Measurements from ENCODE around the gene RPS6KA1. TPM values are rescaled to one million over a fixed set of nuclear protein-coding genes. Genes with fewer than 3 reads are reported as not detected.

RPS6KA1 gene
- total RNA-seq, 1 experiment from 2014 or later = 26.9 TPM

- Mint-ChIP-seq H3K9me3 (ENCODE audit: unreplicated experiment) (no peaks in the 10 kb centered on the region), H3K4me1 (ENCODE audit: low read depth, unreplicated experiment) (no peaks in the 10 kb centered on the region), H3K27me3 (ENCODE audit: insufficient read depth, unreplicated experiment) (no peaks in the 10 kb centered on the region), H3K27ac (ENCODE audit: unreplicated experiment) (no peak overlapping the region), H3K4me3 (ENCODE audit: unreplicated experiment) (no peak overlapping the region), H3K36me3 (ENCODE audit: insufficient read depth, unreplicated experiment) (peaks cover 13% of the 10 kb centered on the region)
- peaks cover 13% of the 10 kb centered on the region for H3K4me1 ChIP-seq
- no peak for DNase-seq
- CTCF ChIA-PET = no interaction called here
- POLR2A ChIA-PET = no interaction called here
- peaks cover 2% of the 10 kb centered on the region; the same call in 1 of the 2 replicates for H3K36me3 ChIP-seq (ENCODE audit: control insufficient read depth, insufficient read depth, low read length)
- intact Hi-C loops (cut with micrococcal nuclease; ENCODE audit: unreplicated experiment) = no loop called here
- no peaks in the 10 kb centered on the region for H3K9me3 ChIP-seq
- H3K27me3 ChIP-seq (replicated peaks; ENCODE audit: control insufficient read depth, insufficient read depth, low read length) = no peaks in the 10 kb centered on the region
- H3K4me3 ChIP-seq (ENCODE audit: low read depth, low read length) = no peak overlapping the region
- no TSS peak for BruUV-seq (replicated peaks)
- TF ChIP-seq CTCF (IDR thresholded peaks at IDR 0.05; ENCODE audit: insufficient read depth in 1 of 2, low read depth in 1 of 2, low read length in 1 of 2, severe bottlenecking in 1 of 2, unreplicated experiment in 1 of 2) = no peak
These were observed 7.0 kb downstream of the RPS6KA1 start for GRCh38 chr1:26536521-26536920.

GRCh38 chr1:26537951-26538352 is 8.4 kb downstream of the RPS6KA1 start:
- no peaks in the 10 kb centered on the region for H3K9me3 ChIP-seq
- H3K4me3 ChIP-seq (ENCODE audit: low read depth, low read length) = no peak overlapping the region
- Mint-ChIP-seq H3K4me3 (ENCODE audit: unreplicated experiment) (no peak overlapping the region), H3K27ac (ENCODE audit: unreplicated experiment) (no peak overlapping the region), H3K27me3 (ENCODE audit: insufficient read depth, unreplicated experiment) (no peaks in the 10 kb centered on the region), H3K9me3 (ENCODE audit: unreplicated experiment) (no peaks in the 10 kb centered on the region), H3K4me1 (ENCODE audit: low read depth, unreplicated experiment) (no peaks in the 10 kb centered on the region), H3K36me3 (ENCODE audit: insufficient read depth, unreplicated experiment) (peaks cover 13% of the 10 kb centered on the region)
- H3K27me3 ChIP-seq (replicated peaks; ENCODE audit: control insufficient read depth, insufficient read depth, low read length) = no peaks in the 10 kb centered on the region
- peak in 1 of 2 experiments; percentile 28 for TF ChIP-seq CTCF (IDR thresholded peaks at IDR 0.05; ENCODE audit: insufficient read depth in 1 of 2, low read depth in 1 of 2, low read length in 1 of 2, severe bottlenecking in 1 of 2, unreplicated experiment in 1 of 2)
- intact Hi-C loops (cut with micrococcal nuclease; ENCODE audit: unreplicated experiment) = no loop called here
- CTCF ChIA-PET = interaction anchor here (0.6 to 2.2 kb wide), 3 partner anchors 8 to 1941 kb away, joined by 4 to 12 read pairs (median 7); partner anchors contain the start of gene RPS6KA1
- DNase-seq = peak; percentile 48 to 55
- BruUV-seq (replicated peaks) = no TSS peak
- peaks cover 7% of the 10 kb centered on the region; the same call in 1 of the 2 replicates for H3K4me1 ChIP-seq
- H3K36me3 ChIP-seq (ENCODE audit: control insufficient read depth, insufficient read depth, low read length) = peaks cover 2% of the 10 kb centered on the region; the same call in 1 of the 2 replicates
- POLR2A ChIA-PET = interaction anchor here (0.6 kb wide), 1 partner anchor 14 kb away, joined by 3 read pairs; no protein-coding TSS in a partner anchor

DNA sequence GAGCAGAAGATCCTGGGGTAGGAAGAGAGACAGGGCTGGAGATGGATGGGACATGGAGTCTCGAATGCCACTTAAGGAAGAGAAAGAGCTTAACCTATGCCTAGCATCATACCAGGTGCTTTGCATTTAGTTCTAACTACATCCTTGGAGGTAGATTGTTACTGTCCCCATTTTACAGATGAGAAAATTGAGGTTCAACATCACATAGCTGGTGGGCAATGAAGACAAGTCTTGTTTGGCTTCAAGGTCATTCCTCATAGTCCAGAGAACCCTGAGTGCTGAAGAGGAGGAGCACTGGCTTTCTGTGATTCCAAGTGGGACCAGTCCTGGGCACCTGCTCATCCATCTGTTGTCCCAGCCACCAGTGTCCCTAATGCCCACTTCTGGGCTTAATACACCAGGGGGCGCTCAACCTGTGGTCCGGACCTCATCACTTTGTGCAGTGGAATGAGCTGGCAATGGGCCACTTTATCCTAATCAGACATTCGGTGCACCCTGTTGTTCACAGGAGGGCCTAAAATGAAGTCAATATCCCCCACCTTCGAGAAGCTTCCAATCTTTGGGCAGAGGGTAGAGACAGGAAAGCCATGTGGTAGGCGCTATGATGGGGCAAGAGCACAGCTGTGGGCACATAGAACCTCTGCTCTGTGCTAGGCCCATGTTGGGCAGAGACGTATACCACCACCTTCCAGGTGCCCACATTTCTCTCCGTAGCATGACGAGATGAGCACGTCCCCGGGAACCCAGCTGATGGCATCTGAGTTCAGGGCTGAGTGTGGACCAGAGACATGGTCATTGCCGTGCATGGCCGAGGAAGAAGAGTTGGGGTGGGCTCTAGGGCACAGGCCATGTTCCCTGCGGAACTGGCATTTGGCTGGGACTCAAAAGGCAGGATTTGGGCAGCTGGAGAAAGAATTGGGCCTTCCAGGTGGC is 9.2 kb downstream of the RPS6KA1 start:
- BruUV-seq (replicated peaks) = no TSS peak
- peak in 1 of 2 experiments; percentile 36 for DNase-seq
- H3K27ac Mint-ChIP-seq (ENCODE audit: unreplicated experiment) = no peak overlapping the region

More for the DNA sequence above, 9.2 kb downstream of the RPS6KA1 start:
- Histone ChIP-seq H3K4me1 (peaks cover 7% of the 10 kb centered on the region; the same call in 1 of the 2 replicates), H3K4me3 (ENCODE audit: low read depth, low read length) (no peak overlapping the region), H3K36me3 (ENCODE audit: control insufficient read depth, insufficient read depth, low read length) (peaks cover 2% of the 10 kb centered on the region; the same call in 1 of the 2 replicates), H3K27me3 (replicated peaks; ENCODE audit: control insufficient read depth, insufficient read depth, low read length) (no peaks in the 10 kb centered on the region), H3K9me3 (no peaks in the 10 kb centered on the region)
- CTCF ChIA-PET = interaction anchor here (0.7 to 2.2 kb wide), 3 partner anchors 8 to 38 kb away, joined by 3 to 12 read pairs (median 7); partner anchors contain the start of gene RPS6KA1
- POLR2A ChIA-PET = no interaction called here
- Mint-ChIP-seq H3K27me3 (ENCODE audit: insufficient read depth, unreplicated experiment) (no peaks in the 10 kb centered on the region), H3K9me3 (ENCODE audit: unreplicated experiment) (no peaks in the 10 kb centered on the region), H3K4me1 (ENCODE audit: low read depth, unreplicated experiment) (no peaks in the 10 kb centered on the region), H3K4me3 (ENCODE audit: unreplicated experiment) (no peak overlapping the region), H3K36me3 (ENCODE audit: insufficient read depth, unreplicated experiment) (peaks cover 13% of the 10 kb centered on the region)
- intact Hi-C loops (cut with micrococcal nuclease; ENCODE audit: unreplicated experiment) = no loop called here
- TF ChIP-seq CTCF (IDR thresholded peaks at IDR 0.05; ENCODE audit: insufficient read depth in 1 of 2, low read depth in 1 of 2, low read length in 1 of 2, severe bottlenecking in 1 of 2, unreplicated experiment in 1 of 2) = peak; percentile 22 to 26
